HEK293 (cell line): ENCODE measurements around the gene GPR4.

ENCODE experiments used
- ATF2 ChIP-seq: fragments of 450-650 bp; formaldehyde crosslinking; IDR thresholded peaks from 2 replicates; pipeline ENCODE4 v1.5.1; 2016; ENCODE audit warnings: missing biosample characterization, missing genetic modification characterization, low read depth
- BCL11A ChIP-seq: fragments of 450-650 bp; formaldehyde crosslinking; IDR thresholded peaks from 2 replicates; pipeline ENCODE4 v1.5.1; 2016; ENCODE audit warnings: low read depth, missing biosample characterization, missing genetic modification characterization
- CTCF ChIP-seq: fragments of 450-650 bp; formaldehyde crosslinking; IDR thresholded peaks from 2 replicates; pipeline ENCODE4 v1.5.1; 2016; ENCODE audit warnings: missing biosample characterization, missing genetic modification characterization
- INSM2 ChIP-seq: fragments of 450-650 bp; formaldehyde crosslinking; IDR thresholded peaks from 2 replicates; pipeline ENCODE4 v1.5.1; 2016; ENCODE audit warnings: missing biosample characterization, missing genetic modification characterization
- KLF1 ChIP-seq: fragments of 450-650 bp; formaldehyde crosslinking; IDR thresholded peaks from 2 replicates; pipeline ENCODE4 v1.5.1; 2016; ENCODE audit warnings: missing biosample characterization, missing genetic modification characterization
- MYNN ChIP-seq: fragments of 450-650 bp; formaldehyde crosslinking; IDR thresholded peaks from 2 replicates; pipeline ENCODE4 v1.5.1; 2016; ENCODE audit warnings: missing biosample characterization, missing genetic modification characterization, borderline replicate concordance
- MZF1 ChIP-seq: fragments of 450-650 bp; formaldehyde crosslinking; IDR thresholded peaks from 2 replicates; pipeline ENCODE4 v1.5.1; 2017; ENCODE audit warnings: missing biosample characterization, missing genetic modification characterization, borderline replicate concordance
- OVOL3 ChIP-seq: fragments of 450-650 bp; formaldehyde crosslinking; IDR thresholded peaks from 2 replicates; pipeline ENCODE4 v1.5.1; 2016; ENCODE audit warnings: missing biosample characterization, missing genetic modification characterization
- PBX3 ChIP-seq: sonication (generic); formaldehyde crosslinking; IDR thresholded peaks from 2 replicates; pipeline ENCODE4 v1.8.1; 2022; ENCODE audit warnings: mild to moderate bottlenecking, moderate library complexity, missing genetic modification reagents
- SP7 ChIP-seq: fragments of 450-650 bp; formaldehyde crosslinking; IDR thresholded peaks from 2 replicates; pipeline ENCODE4 v1.5.1; 2016; ENCODE audit warnings: missing biosample characterization, missing genetic modification characterization
- ZBTB21 ChIP-seq: fragments of 450-650 bp; formaldehyde crosslinking; IDR thresholded peaks from 2 replicates; pipeline ENCODE4 v1.5.1; 2017; ENCODE audit warnings: missing biosample characterization, missing genetic modification characterization
- ZBTB6 ChIP-seq: fragments of 450-650 bp; formaldehyde crosslinking; IDR thresholded peaks from 2 replicates; pipeline ENCODE4 v1.5.1; 2017; ENCODE audit warnings: missing biosample characterization, missing genetic modification characterization
- ZEB2 ChIP-seq: fragments of 450-650 bp; formaldehyde crosslinking; IDR thresholded peaks from 2 replicates; pipeline ENCODE4 v1.5.1; 2016; ENCODE audit warnings: missing biosample characterization, missing genetic modification characterization
- ZNF16 ChIP-seq: fragments of 450-650 bp; formaldehyde crosslinking; IDR thresholded peaks from 2 replicates; pipeline ENCODE4 v1.5.1; 2016; ENCODE audit warnings: low read depth, missing biosample characterization, missing genetic modification characterization
- ZNF175 ChIP-seq: fragments of 450-650 bp; formaldehyde crosslinking; IDR thresholded peaks from 2 replicates; pipeline ENCODE4 v1.5.1; 2016; ENCODE audit warnings: missing biosample characterization, missing genetic modification characterization
- ZNF433 ChIP-seq: fragments of 450-650 bp; formaldehyde crosslinking; IDR thresholded peaks from 2 replicates; pipeline ENCODE4 v1.5.1; 2016; ENCODE audit warnings: missing biosample characterization, missing genetic modification characterization, low read depth
- ZNF473 ChIP-seq: fragments of 450-650 bp; formaldehyde crosslinking; IDR thresholded peaks from 2 replicates; pipeline ENCODE4 v1.5.1; 2017; ENCODE audit warnings: missing biosample characterization, missing genetic modification characterization
- ZNF513 ChIP-seq: fragments of 450-650 bp; IDR thresholded peaks from 2 replicates; pipeline ENCODE4 v1.5.1; 2018; ENCODE audit warnings: missing biosample characterization, missing genetic modification characterization
- ZNF514 ChIP-seq: fragments of 450-650 bp; formaldehyde crosslinking; IDR thresholded peaks from 2 replicates; pipeline ENCODE4 v1.5.1; 2016; ENCODE audit warnings: missing biosample characterization, missing genetic modification characterization
- ZNF580 ChIP-seq: fragments of 450-650 bp; formaldehyde crosslinking; IDR thresholded peaks from 2 replicates; pipeline ENCODE4 v1.5.1; 2016; ENCODE audit warnings: missing biosample characterization, missing genetic modification characterization
- ZNF624 ChIP-seq: fragments of 450-650 bp; formaldehyde crosslinking; IDR thresholded peaks from 2 replicates; pipeline ENCODE4 v1.5.1; 2017; ENCODE audit warnings: missing biosample characterization, missing genetic modification characterization
- ZNF660 ChIP-seq: fragments of 450-650 bp; IDR thresholded peaks from 2 replicates; pipeline ENCODE4 v1.5.1; 2018; ENCODE audit warnings: missing biosample characterization, mild to moderate bottlenecking, missing genetic modification characterization
- ZNF664 ChIP-seq: fragments of 450-650 bp; formaldehyde crosslinking; IDR thresholded peaks from 2 replicates; pipeline ENCODE4 v1.5.1; 2016; ENCODE audit warnings: missing biosample characterization, missing genetic modification characterization
- ZNF692 ChIP-seq: fragments of 450-650 bp; formaldehyde crosslinking; IDR thresholded peaks from 2 replicates; pipeline ENCODE4 v1.5.1; 2016; ENCODE audit warnings: missing biosample characterization, missing genetic modification characterization
- ZNF704 ChIP-seq: fragments of 450-650 bp; formaldehyde crosslinking; IDR thresholded peaks from 2 replicates; pipeline ENCODE4 v1.5.1; 2016; ENCODE audit warnings: missing biosample characterization, missing genetic modification characterization
- ZNF747 ChIP-seq: fragments of 450-650 bp; formaldehyde crosslinking; IDR thresholded peaks from 2 replicates; pipeline ENCODE4 v1.5.1; 2016; ENCODE audit warnings: missing biosample characterization, missing genetic modification characterization
- ZNF843 ChIP-seq: fragments of 450-650 bp; formaldehyde crosslinking; IDR thresholded peaks from 2 replicates; pipeline ENCODE4 v1.5.1; 2016; ENCODE audit warnings: missing biosample characterization, missing genetic modification characterization
- ZSCAN16 ChIP-seq: fragments of 450-650 bp; formaldehyde crosslinking; IDR thresholded peaks from 2 replicates; pipeline ENCODE4 v1.5.1; 2016; ENCODE audit warnings: missing biosample characterization, missing genetic modification characterization
- ZSCAN23 ChIP-seq: fragments of 450-650 bp; formaldehyde crosslinking; IDR thresholded peaks from 2 replicates; pipeline ENCODE4 v1.5.1; 2016; ENCODE audit warnings: missing biosample characterization, missing genetic modification characterization

GPR4 gene

GRCh38 chr19:45542234-45542668 lies 59.8 kb downstream of the GPR4 start (continued):
- TF ChIP-seq ZNF433 (tag by site-specific recombination) (no peak), ZNF473 (tag by site-specific recombination) (no peak), ZNF660 (tag by site-specific recombination) (no peak), ZNF175 (tag by site-specific recombination) (no peak), ZNF664 (0 out of 2 replicates have a peak, but pooled peaks have one; percentile 37), ZNF704 (tag by site-specific recombination) (no peak), KLF1 (tag by site-specific recombination) (no peak), INSM2 (tag by site-specific recombination) (peak; percentile 64; the same call in 1 of the 2 replicates), OVOL3 (tag by site-specific recombination) (0 out of 2 replicates have a peak, but pooled peaks have one; percentile 63), ZNF16 (tag by site-specific recombination) (no peak), ATF2 (peak; percentile 47), PBX3 (CRISPR knock-in tag) (no peak), ZSCAN16 (tag by site-specific recombination) (0 out of 2 replicates have a peak, but pooled peaks have one; percentile 25), ZNF747 (no peak), SP7 (peak; percentile 57), MYNN (tag by site-specific recombination) (no peak), ZBTB6 (no peak), ZEB2 (peak; percentile 30; the same call in 1 of the 2 replicates), BCL11A (tag by site-specific recombination) (peak; percentile 52; the same call in 1 of the 2 replicates), ZBTB21 (tag by site-specific recombination) (no peak), ZNF514 (tag by site-specific recombination) (no peak), ZNF513 (no peak), CTCF (no peak), ZNF580 (tag by site-specific recombination) (peak; percentile 69; the same call in 1 of the 2 replicates), ZNF624 (no peak), ZSCAN23 (tag by site-specific recombination) (no peak), MZF1 (no peak), ZNF692 (tag by site-specific recombination) (0 out of 2 replicates have a peak, but pooled peaks have one; percentile 25), ZNF843 (peak; percentile 80)
